LNCAP (cell line): ENCODE measurements around the gene PREPL.

Experiments
- TF ChIP-seq, protein P1 (sequence below): fragments of 450-650 bp; IDR thresholded peaks from 2 replicates; pipeline ENCODE4 v1.5.1; 2017; ENCODE audit warnings: mild to moderate bottlenecking

The PREPL gene

DNA sequence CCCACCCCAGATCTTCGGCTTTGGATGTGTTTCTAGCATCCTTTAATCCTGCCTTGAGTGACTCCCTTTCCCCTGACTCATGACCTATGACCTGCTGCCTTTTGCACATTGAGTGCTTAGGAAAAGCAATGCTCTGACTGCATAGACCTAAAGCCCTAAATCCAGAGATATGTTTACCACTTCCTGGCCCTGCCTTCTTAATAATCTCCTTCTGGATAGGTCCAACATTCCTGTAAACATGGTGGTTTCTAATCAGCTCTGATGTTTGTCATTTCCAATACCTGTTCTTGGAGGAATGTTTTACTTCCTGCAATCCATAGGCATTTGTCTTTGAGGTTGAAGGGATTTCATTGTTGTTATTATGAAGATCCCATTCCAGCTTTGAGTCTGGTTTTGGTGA is 83.8 kb downstream of the PREPL start:
- TF ChIP-seq, protein P1, sequence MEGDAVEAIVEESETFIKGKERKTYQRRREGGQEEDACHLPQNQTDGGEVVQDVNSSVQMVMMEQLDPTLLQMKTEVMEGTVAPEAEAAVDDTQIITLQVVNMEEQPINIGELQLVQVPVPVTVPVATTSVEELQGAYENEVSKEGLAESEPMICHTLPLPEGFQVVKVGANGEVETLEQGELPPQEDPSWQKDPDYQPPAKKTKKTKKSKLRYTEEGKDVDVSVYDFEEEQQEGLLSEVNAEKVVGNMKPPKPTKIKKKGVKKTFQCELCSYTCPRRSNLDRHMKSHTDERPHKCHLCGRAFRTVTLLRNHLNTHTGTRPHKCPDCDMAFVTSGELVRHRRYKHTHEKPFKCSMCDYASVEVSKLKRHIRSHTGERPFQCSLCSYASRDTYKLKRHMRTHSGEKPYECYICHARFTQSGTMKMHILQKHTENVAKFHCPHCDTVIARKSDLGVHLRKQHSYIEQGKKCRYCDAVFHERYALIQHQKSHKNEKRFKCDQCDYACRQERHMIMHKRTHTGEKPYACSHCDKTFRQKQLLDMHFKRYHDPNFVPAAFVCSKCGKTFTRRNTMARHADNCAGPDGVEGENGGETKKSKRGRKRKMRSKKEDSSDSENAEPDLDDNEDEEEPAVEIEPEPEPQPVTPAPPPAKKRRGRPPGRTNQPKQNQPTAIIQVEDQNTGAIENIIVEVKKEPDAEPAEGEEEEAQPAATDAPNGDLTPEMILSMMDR: no peak

DNA sequence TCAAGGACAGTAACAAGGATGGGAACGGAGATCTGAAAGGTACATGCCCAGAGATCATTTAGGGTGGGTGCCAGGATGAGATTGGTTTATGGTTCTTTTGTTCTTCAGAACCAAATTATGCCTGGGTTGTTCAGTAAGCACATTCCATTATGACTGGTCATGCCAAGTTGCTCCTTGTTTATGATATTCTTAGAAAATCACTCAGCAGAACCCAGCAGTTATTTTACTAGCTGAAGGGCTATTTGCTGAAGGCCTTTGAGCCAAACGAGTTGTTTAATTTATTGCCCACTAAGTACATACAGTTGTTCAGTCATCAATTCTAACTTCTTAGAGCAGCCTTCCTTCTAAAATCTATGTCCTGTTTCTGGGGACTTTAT is 85.4 kb downstream of the PREPL start:
- TF ChIP-seq, protein P1: no peak

DNA sequence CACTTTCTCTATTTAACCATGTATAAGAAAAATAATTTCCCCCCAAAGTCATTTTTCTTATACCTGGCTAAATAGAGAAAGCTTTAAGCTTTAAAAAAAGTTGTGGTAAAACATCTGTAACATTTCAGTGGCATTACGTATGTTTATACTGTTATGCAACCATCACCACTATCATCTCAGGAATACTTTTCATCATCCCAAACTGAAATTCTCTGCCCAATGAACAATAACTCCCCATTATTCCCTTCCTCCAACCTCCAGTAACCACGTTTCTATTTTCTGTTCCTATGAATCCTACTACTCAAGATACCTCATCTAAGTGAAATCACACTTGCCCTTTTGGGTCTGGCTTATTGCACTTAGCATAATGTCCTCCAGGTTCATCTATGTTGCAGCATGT is 87.7 kb downstream of the PREPL start:
- TF ChIP-seq, protein P1: no peak

DNA sequence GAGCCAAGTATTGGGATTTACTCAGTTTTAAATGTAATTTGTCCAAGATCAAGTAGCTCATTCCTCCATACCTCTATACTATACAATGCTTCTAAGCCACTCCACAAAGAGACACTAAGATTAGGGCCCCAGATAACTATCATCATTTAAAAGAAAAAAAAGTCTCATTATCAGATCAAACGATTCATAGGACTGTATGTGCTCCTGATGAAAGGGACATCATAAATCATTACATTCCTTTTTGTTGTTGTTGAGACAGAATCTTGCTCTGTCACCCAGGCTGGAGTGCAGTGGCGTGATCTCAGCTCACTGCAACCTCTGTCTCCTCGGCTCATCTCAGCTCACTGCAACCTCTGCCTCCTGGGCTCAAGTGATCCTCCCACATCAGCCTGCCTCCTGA is 88.2 kb downstream of the PREPL start:
- TF ChIP-seq, protein P1: no peak

DNA sequence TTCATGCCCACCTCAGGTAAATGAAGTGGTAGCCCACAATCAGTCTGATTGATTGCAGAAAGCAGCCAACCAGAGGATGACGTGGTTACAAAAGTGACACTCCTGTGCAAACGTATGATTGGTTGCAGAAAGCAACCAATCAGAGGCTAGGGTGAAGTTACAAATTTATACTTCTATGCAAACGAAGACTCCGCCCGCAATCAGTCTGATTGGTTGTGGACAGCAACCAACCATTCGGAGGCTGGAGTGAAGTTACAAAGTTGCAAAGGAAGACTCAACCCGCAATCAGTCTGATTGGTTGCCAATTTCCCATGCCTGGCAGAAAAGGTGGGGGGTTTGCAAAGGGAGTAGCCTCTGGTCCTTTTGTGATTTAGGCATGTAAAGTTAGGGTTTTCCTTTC is 90.0 kb downstream of the PREPL start:
- TF ChIP-seq, protein P1: no peak

DNA sequence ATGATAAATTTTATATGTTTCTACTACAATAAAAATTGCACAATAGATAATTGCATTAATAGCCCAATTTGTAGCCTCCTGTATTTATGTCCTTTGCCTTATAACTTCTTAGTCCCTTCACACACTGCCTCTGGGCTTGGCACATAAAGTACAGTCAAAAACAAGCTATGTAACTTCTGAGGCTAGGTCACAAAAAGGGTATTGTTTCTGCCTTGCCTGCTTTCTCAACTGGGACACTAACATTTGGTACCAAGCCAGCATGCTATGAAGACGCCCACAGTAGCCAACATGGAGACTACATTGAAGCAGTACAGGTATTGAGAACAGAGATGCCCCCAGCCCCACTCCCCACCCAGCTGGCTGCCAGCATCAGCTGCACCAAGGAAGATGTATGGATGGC is 91.5 kb downstream of the PREPL start:
- TF ChIP-seq, protein P1: no peak

DNA sequence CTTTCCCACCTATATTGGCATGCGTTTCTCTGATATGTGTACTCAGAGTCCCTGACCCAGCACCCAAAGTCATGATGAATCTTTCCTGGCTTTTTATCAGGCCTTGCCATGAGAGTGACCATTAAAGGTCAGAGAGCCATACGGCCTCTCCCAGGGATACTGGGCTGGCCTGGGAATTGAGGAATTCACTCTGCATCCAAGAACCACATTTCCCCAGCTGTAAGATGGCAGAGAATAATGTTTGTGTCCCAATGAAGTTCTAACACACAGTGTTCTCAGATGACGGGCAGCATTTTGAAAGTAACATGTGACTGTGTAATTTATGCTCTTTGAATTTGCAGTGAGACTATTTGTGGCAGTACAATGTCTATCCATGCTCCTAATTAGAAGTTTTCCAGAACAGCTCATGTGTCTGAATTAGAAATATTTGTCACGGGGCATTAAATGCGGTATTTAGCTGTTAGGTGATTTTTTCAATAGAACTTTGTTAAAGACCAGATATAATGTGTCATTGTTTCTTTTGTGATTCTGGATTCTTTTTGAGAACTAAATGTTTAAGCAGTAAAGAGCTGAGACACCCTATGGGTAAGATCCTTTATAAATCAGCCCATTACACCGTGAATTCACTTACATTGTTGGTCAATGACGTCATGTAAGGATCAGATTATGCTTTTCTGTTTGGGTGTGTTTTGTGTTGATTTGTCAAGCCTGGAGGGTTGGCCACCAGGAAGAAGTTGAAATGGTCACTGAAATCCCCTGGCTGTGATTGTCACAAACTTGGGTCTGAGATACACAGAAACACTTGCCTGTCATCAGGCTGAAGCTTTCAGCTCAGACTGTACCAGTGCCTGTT is 93.3 kb downstream of the PREPL start:
- TF ChIP-seq, protein P1: no peak
